ENCODE data around the gene SLCO3A1.

SLCO3A1 gene

DNA sequence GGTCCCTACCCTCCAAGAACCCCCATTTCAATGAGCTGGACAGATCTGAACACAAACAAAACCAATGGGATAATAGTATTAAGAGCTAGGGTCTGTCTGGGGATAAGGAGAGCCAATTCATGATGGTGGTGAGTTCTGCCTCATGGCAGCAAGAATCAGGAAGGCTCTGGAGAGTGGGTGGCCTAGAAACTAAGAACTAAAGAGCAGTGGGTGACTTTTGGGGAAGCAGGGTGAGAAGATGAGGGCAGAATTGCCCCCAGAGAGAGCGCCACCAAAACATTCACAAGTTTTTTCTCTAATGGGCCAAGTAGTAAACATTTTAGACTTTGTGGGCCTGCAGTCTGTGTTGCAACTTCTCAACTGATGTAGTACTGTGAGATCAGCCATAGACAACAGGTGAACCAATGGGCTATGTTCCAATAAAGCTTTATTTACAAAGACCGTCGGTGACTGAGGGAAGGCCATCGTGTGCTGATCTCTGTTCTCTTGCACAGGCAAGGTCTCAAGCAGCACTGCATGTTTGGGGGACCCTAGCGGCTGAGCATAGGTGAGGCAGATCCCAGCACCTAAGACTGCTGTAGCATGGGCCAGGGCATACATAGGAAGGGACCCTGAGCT is 314.7 kb downstream of the SLCO3A1 start:
- DNase-seq (ENCODE audit: low read depth) = no peak
- H3K4me3 ChIP-seq (ENCODE audit: low read length) = no peak overlapping the region
- TF ChIP-seq, protein P1, sequence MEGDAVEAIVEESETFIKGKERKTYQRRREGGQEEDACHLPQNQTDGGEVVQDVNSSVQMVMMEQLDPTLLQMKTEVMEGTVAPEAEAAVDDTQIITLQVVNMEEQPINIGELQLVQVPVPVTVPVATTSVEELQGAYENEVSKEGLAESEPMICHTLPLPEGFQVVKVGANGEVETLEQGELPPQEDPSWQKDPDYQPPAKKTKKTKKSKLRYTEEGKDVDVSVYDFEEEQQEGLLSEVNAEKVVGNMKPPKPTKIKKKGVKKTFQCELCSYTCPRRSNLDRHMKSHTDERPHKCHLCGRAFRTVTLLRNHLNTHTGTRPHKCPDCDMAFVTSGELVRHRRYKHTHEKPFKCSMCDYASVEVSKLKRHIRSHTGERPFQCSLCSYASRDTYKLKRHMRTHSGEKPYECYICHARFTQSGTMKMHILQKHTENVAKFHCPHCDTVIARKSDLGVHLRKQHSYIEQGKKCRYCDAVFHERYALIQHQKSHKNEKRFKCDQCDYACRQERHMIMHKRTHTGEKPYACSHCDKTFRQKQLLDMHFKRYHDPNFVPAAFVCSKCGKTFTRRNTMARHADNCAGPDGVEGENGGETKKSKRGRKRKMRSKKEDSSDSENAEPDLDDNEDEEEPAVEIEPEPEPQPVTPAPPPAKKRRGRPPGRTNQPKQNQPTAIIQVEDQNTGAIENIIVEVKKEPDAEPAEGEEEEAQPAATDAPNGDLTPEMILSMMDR (conservative IDR thresholded peaks at IDR 0.05; ENCODE audit: low read depth, low read length) = no peak

DNA sequence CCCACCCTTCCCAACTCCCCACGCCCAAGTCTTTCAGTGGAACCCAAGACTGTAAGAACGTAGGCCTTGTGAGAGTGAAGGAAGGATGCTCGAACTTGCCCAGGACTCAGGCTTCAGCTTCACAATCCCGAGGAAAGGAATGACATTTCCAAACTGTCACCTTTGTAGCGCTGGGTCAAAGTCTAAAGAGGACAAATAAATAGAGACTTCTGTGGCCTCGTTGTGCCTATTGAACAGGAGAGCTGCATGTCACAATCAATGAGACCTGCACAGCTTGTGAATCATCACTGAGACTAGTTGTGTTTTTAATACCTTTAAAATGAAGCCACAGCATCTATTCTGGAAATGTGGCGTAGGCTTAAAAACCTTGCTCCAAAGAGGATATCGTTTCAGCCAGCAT is 317.4 kb downstream of the SLCO3A1 start:
- no peak for DNase-seq (ENCODE audit: low read depth)
- TF ChIP-seq, protein P1 (conservative IDR thresholded peaks at IDR 0.05; ENCODE audit: low read depth, low read length) = no peak
- no peak overlapping the region for H3K4me3 ChIP-seq (ENCODE audit: low read length)

DNA sequence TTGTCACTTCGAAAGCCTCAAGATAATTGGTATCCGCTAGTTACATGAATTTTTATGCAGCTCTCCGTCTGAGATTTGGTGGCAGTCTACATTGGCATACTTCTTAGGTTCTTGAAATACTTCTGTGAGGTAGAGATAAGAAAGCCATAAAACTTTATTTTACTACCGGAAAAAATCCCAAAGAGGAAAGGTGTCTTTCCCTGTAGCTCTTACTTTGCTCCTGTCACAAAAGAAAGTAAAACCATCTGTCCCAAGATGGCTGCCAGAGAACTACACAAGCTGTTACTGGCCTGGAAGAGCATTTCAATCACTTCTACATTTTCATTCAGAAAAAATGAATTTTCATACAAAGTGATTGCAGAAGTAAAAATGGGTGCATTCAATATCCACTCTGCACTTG is 325.4 kb downstream of the SLCO3A1 start:
- no peak for DNase-seq (ENCODE audit: low read depth)
- H3K4me3 ChIP-seq (ENCODE audit: low read length) = no peak overlapping the region
- TF ChIP-seq, protein P1 (conservative IDR thresholded peaks at IDR 0.05; ENCODE audit: low read depth, low read length) = no peak

- H3K4me3 ChIP-seq (ENCODE audit: low read length) = no peak overlapping the region
- TF ChIP-seq, protein P1 (conservative IDR thresholded peaks at IDR 0.05; ENCODE audit: low read depth, low read length) = no peak
Observed at GRCh38 chr15:92184142-92184541, 330.6 kb downstream of the SLCO3A1 start.

GRCh38 chr15:92184679-92185230 is 331.2 kb downstream of the SLCO3A1 start:
- no peak for DNase-seq (ENCODE audit: low read depth)
- TF ChIP-seq, protein P1 (conservative IDR thresholded peaks at IDR 0.05; ENCODE audit: low read depth, low read length) = no peak
- no peak overlapping the region for H3K4me3 ChIP-seq (ENCODE audit: low read length)

More at GRCh38 chr15:92184142-92184541, 330.6 kb downstream of the SLCO3A1 start:
- no peak for DNase-seq (ENCODE audit: low read depth)

DNA sequence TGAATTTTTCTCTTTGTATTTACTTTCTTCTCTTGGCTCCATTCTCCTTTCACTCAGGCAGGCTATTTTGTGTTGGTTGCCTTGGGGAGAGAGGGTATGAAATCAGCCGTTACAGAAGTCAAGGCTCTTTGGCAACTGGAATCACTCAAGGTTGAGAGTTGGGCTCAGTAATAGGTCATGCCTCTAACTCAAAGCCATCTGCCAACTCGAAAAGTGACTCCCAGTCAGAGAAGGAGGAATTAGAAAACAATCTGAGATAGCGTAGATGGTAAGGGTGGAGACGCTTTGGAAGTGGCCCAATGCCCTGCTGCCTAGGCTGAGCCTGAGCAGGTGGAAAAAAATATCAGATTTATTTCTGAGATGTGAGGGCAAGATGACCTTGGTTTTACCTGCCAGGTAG is 334.5 kb downstream of the SLCO3A1 start:
- TF ChIP-seq, protein P1 (conservative IDR thresholded peaks at IDR 0.05; ENCODE audit: low read depth, low read length) = no peak
- DNase-seq (ENCODE audit: low read depth) = no peak
- no peak overlapping the region for H3K4me3 ChIP-seq (ENCODE audit: low read length)

DNA sequence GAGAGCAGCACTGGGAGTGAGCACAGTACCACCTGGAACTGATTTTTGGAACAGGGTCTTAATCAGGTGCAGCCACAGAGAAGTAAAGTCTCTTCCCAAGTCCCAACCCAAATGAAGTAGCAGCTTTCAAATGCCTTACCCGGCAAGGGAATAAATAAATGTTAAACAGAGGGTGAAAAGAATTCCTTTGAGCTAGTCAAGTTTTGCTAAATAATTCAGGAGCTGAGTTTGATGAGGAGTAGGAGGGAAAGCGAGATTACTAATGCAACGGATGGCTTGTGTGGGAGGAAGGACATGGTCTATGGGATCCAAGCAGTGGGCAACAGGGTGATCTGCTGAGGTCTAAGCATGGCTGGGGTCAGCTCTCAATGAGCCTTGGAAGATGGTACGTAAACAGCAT is 335.7 kb downstream of the SLCO3A1 start:
- TF ChIP-seq, protein P1 (conservative IDR thresholded peaks at IDR 0.05; ENCODE audit: low read depth, low read length) = no peak

More for the DNA sequence above, 335.7 kb downstream of the SLCO3A1 start:
- no peak for DNase-seq (ENCODE audit: low read depth)
- H3K4me3 ChIP-seq (ENCODE audit: low read length) = no peak overlapping the region

All from retinal pigment epithelial cell (primary cell).